Type B pancreatic cell (in vitro differentiated cells): ENCODE data around the gene FBP2. TPM values are rescaled to one million over a fixed set of nuclear protein-coding genes. Genes with fewer than 3 reads are reported as not detected.
"Not testable (repeated sequence)": the region's sequence is repeated elsewhere in the genome, so short reads cannot be mapped to it uniquely, and the experiment has no call there.

Experiments
- DNase-seq: peaks from one replicate; pipeline ENCODE4 v3.0.0; 2021; ENCODE audit warnings: mixed read lengths; ENCODE audit not compliant: unreplicated experiment; ENCODE audit errors: extremely low spot score
- H3K27ac Mint-ChIP-seq: 2 replicates; pipeline ENCODE4 v1.8.0; 2021; ENCODE audit warnings: mild to moderate bottlenecking, mixed read lengths
- H3K27me3 Mint-ChIP-seq: 2 replicates; pipeline ENCODE4 v1.8.0; 2021; ENCODE audit warnings: mixed read lengths
- H3K36me3 Mint-ChIP-seq: 2 replicates; pipeline ENCODE4 v1.8.0; 2021; ENCODE audit warnings: mixed read lengths
- H3K4me1 Mint-ChIP-seq: one replicate; pipeline ENCODE4 v1.8.0; 2021; ENCODE audit warnings: mixed read lengths; ENCODE audit not compliant: unreplicated experiment
- H3K4me3 Mint-ChIP-seq: 2 replicates; pipeline ENCODE4 v1.8.0; 2021; ENCODE audit warnings: mild to moderate bottlenecking, mixed read lengths
- H3K9me3 Mint-ChIP-seq: 2 replicates; pipeline ENCODE4 v1.8.0; 2021; ENCODE audit warnings: mixed read lengths
- CTCF ChIP-seq: fragments of 200-600 bp; sonication (generic); conservative IDR thresholded peaks from 2 replicates; pipeline ENCODE4 v1.5.0; 2021; ENCODE audit warnings: antibody characterized with exemption, mild to moderate bottlenecking
- total RNA-seq: library from RNA; stranded (reverse); gene quantifications from 2 replicates; pipeline ENCODE4 v1.2.1, GENCODE V29; 2021; ENCODE audit warnings: low replicate concordance

The FBP2 gene
- total RNA-seq, 1 donor from 2014 or later = not detected

- TF ChIP-seq CTCF = no peak
- no peak overlapping the region for H3K27ac Mint-ChIP-seq
Observed at GRCh38 chr9:94568972-94569712, 24.5 kb downstream of the FBP2 start.

GRCh38 chr9:94568250-94568889 lies 25.3 kb downstream of the FBP2 start:
- Mint-ChIP-seq H3K4me1 (no peaks in the 10 kb centered on the region), H3K27ac (no peak overlapping the region), H3K27me3 (peaks cover 9% of the 10 kb centered on the region), H3K36me3 (peaks cover 21% of the 10 kb centered on the region), H3K4me3 (no peak overlapping the region), H3K9me3 (peaks cover 5% of the 10 kb centered on the region)
- no peak for TF ChIP-seq CTCF
- no peak for DNase-seq

More at GRCh38 chr9:94568972-94569712, 24.5 kb downstream of the FBP2 start:
- DNase-seq = no peak
- H3K4me1 Mint-ChIP-seq = no peaks in the 10 kb centered on the region
- peaks cover 9% of the 10 kb centered on the region for H3K27me3 Mint-ChIP-seq
- peaks cover 1% of the 10 kb centered on the region for H3K9me3 Mint-ChIP-seq
- no peak overlapping the region for H3K4me3 Mint-ChIP-seq
- H3K36me3 Mint-ChIP-seq = peaks cover 13% of the 10 kb centered on the region

GRCh38 chr9:94567271-94567670 lies 26.4 kb downstream of the FBP2 start:
- H3K4me1 Mint-ChIP-seq = no peaks in the 10 kb centered on the region
- H3K27me3 Mint-ChIP-seq = peaks cover 3% of the 10 kb centered on the region
- H3K9me3 Mint-ChIP-seq = peaks cover 5% of the 10 kb centered on the region
- no peak overlapping the region for H3K4me3 Mint-ChIP-seq
- no peak overlapping the region for H3K27ac Mint-ChIP-seq
- TF ChIP-seq CTCF = no peak
- DNase-seq = no peak
- peaks cover 27% of the 10 kb centered on the region for H3K36me3 Mint-ChIP-seq

- H3K4me1 Mint-ChIP-seq = no peaks in the 10 kb centered on the region
- no peak overlapping the region for H3K27ac Mint-ChIP-seq
- no peaks in the 10 kb centered on the region for H3K27me3 Mint-ChIP-seq
- peaks cover 31% of the 10 kb centered on the region for H3K36me3 Mint-ChIP-seq
- H3K4me3 Mint-ChIP-seq = no peak overlapping the region
- H3K9me3 Mint-ChIP-seq = peaks cover 5% of the 10 kb centered on the region
- DNase-seq = no peak
- no peak for TF ChIP-seq CTCF
Observed at GRCh38 chr9:94566550-94566949, 27.1 kb downstream of the FBP2 start.

- not testable (repeated sequence) for H3K27me3 Mint-ChIP-seq, H3K9me3 Mint-ChIP-seq, H3K27ac Mint-ChIP-seq, DNase-seq, H3K4me3 Mint-ChIP-seq, H3K4me1 Mint-ChIP-seq
- peaks cover 32% of the 10 kb centered on the region for H3K36me3 Mint-ChIP-seq
Observed at GRCh38 chr9:94564279-94564678, 29.3 kb downstream of the FBP2 start.

GRCh38 chr9:94563548-94563947 lies 30.1 kb downstream of the FBP2 start:
- H3K36me3 Mint-ChIP-seq = peaks cover 29% of the 10 kb centered on the region
- no peak overlapping the region for H3K4me3 Mint-ChIP-seq
- no peak for TF ChIP-seq CTCF
- DNase-seq = no peak
- peaks cover 5% of the 10 kb centered on the region for H3K9me3 Mint-ChIP-seq
- H3K27me3 Mint-ChIP-seq = no peaks in the 10 kb centered on the region
- no peaks in the 10 kb centered on the region for H3K4me1 Mint-ChIP-seq
- no peak overlapping the region for H3K27ac Mint-ChIP-seq
